Erythroblast (primary cell): ENCODE measurements around the gene ST6GALNAC3.

Experiments
- GATA1 ChIP-seq: IDR thresholded peaks from 2 replicates; pipeline ENCODE4 v1.6.1; 2011; ENCODE audit warnings: low read depth, mild to moderate bottlenecking, control low read depth, low read length, moderate library complexity
- POLR2A ChIP-seq: IDR thresholded peaks from 2 replicates; pipeline ENCODE4 v1.6.1; 2011; ENCODE audit warnings: mild to moderate bottlenecking, low read length

GRCh38 chr1:76137746-76138145 lies 63.2 kb downstream of the ST6GALNAC3 start:
- no peak for TF ChIP-seq POLR2A
- no peak for TF ChIP-seq GATA1
